CD4-positive, CD25-positive, alpha-beta regulatory T cell (primary cell): Measurements from ENCODE around the gene NUDT6. TPM values are rescaled to one million over a fixed set of nuclear protein-coding genes. Genes with fewer than 3 reads are reported as not detected.
"Not testable (repeated sequence)": the region's sequence is repeated elsewhere in the genome, so short reads cannot be mapped to it uniquely, and the experiment has no call there.

ENCODE experiments used
- ATAC-seq, 2 donors: fragments of 150-1000 bp; cut with Tn5 transposase; one replicate each; pipeline ENCODE4 v1.10.0; 2021; ENCODE audit warnings: low read depth in 2 of 2, moderate number of reproducible peaks in 2 of 2, moderate library complexity in 1 of 2
- DNase-seq, 3 donors: peaks; one replicate each; pipeline versions ENCODE4 v3.0.0 to v3.0.0-alpha.2; 2012 to 2022; ENCODE audit warnings: mixed read lengths in 1 of 3
- H3K27ac ChIP-seq: one replicate; pipeline ENCODE4 v1.7.0; 2013; ENCODE audit warnings: mild to moderate bottlenecking, low read length; ENCODE audit not compliant: insufficient read depth, poor library complexity, severe bottlenecking
- H3K27me3 ChIP-seq: one replicate; pipeline ENCODE4 v1.7.0; 2013; ENCODE audit warnings: low read length; ENCODE audit not compliant: control insufficient read depth, insufficient read depth
- H3K36me3 ChIP-seq: one replicate; pipeline ENCODE4 v1.7.0; 2013; ENCODE audit warnings: mild to moderate bottlenecking, low read length, moderate library complexity; ENCODE audit not compliant: control insufficient read depth, insufficient read depth
- H3K4me1 ChIP-seq: 2 replicates; pipeline ENCODE4 v1.7.0; 2013; ENCODE audit warnings: mild to moderate bottlenecking, low read length; ENCODE audit not compliant: insufficient read depth, control insufficient read depth, poor library complexity, severe bottlenecking
- H3K4me3 ChIP-seq: one replicate; pipeline ENCODE4 v1.7.0; 2013; ENCODE audit warnings: low read depth, mild to moderate bottlenecking, low read length, moderate library complexity
- H3K9me3 ChIP-seq, 2 experiments: 1 replicate in 1 of 2; 2 replicates in 1 of 2; pipeline ENCODE4 v1.7.0; 2013; ENCODE audit warnings: low read length in 2 of 2, mild to moderate bottlenecking in 1 of 2, moderate library complexity in 1 of 2; ENCODE audit not compliant: control insufficient read depth in 2 of 2
- H3K27ac Mint-ChIP-seq, 3 donors: one replicate each; pipeline ENCODE4 v1.8.0; 2020 to 2022; ENCODE audit warnings: mild to moderate bottlenecking in 3 of 3, mixed read lengths in 3 of 3, moderate library complexity in 2 of 3
- H3K27me3 Mint-ChIP-seq: one replicate; pipeline ENCODE4 v1.8.0; 2022; ENCODE audit warnings: mild to moderate bottlenecking, mixed read lengths
- H3K36me3 Mint-ChIP-seq: one replicate; pipeline ENCODE4 v1.8.0; 2020; ENCODE audit warnings: mixed read lengths
- H3K4me1 Mint-ChIP-seq, 4 donors: one replicate each; pipeline ENCODE4 v1.8.0; 2020 to 2022; ENCODE audit warnings: mixed read lengths in 4 of 4, mild to moderate bottlenecking in 1 of 4
- H3K4me3 Mint-ChIP-seq, 4 donors: one replicate each; pipeline ENCODE4 v1.8.0; 2020 to 2022; ENCODE audit warnings: mild to moderate bottlenecking in 4 of 4, mixed read lengths in 4 of 4, moderate library complexity in 3 of 4
- H3K9me3 Mint-ChIP-seq, 7 donors: one replicate each; pipeline ENCODE4 v1.8.0; 2020 to 2022; ENCODE audit warnings: mixed read lengths in 7 of 7, mild to moderate bottlenecking in 3 of 7, moderate library complexity in 2 of 7
- polyA plus RNA-seq, 4 donors: library from polyadenylated mRNA; unstranded; fragments of 300-500 nt; fragmentation: Illumina TruSeq; gene quantifications; one replicate each; pipeline ENCODE4 v1.2.3, GENCODE V29; 2021
- total RNA-seq: library from RNA; stranded (reverse); gene quantifications from one replicate; pipeline ENCODE4 v1.2.3, GENCODE V29; 2022

The NUDT6 gene
- total and polyA plus RNA-seq, 5 donors from 2014 or later = 1.8 to 4.8 (median 3.1) TPM

DNA sequence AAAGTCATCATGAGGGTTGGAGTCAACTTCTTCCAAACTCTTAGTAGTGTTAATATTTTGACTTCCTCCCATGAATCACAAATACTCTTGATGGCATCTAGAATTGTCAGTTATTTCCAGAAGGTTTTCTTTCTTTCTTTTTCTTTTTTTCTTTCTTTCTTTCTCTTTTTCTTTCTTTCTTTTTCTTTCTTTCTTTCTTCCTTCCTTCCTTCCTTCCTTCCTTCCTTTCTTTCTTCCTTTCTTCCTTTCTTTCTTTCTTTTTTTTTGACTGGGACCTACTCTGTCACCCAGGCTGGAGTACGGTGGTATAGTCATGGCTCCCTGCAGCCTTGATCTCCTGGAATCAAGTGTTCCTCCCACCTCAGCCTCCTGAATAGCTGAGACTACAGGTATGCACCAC is 78.0 kb downstream of the NUDT6 start:
- H3K4me3 ChIP-seq, H3K4me1 ChIP-seq, H3K27ac ChIP-seq, H3K36me3 ChIP-seq, H3K9me3 ChIP-seq, H3K36me3 Mint-ChIP-seq, ATAC-seq, H3K4me3 Mint-ChIP-seq, DNase-seq, H3K27me3 Mint-ChIP-seq, H3K4me1 Mint-ChIP-seq, H3K27ac Mint-ChIP-seq, H3K27me3 ChIP-seq, H3K9me3 Mint-ChIP-seq: not testable (repeated sequence)

DNA sequence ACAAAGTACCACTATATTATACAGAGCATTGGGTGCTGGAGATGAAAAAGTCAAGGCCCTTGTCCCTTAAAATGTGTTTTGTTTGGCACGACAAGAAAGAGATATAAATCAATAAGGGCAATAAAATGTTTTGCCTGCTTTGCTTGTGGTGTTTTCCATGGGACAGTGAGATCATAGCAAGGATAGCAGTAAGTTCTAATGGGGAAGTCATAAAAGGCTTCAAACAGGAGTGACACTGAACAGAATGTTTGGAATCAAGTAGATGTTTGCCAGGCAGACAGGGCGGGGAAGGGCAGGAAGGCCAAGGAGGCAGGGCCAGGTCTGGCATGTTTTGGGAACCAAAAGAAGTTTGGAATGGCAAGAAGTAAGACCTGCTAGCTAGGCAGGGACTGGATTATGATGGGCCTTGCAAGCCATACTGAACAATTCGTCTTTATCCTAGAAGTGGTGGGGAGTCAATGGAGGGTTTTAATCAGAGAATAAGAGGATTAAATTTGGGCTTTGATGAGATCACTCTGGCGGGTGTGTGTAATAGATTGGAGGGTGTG is 79.3 kb downstream of the NUDT6 start:
- Histone ChIP-seq H3K9me3 (no peaks in the 10 kb centered on the region), H3K4me1 (no peaks in the 10 kb centered on the region), H3K27ac (no peak overlapping the region), H3K27me3 (peaks cover 9% of the 10 kb centered on the region), H3K36me3 (no peaks in the 10 kb centered on the region), H3K4me3 (no peak overlapping the region)
- Mint-ChIP-seq H3K4me1 (no peaks in the 10 kb centered on the region), H3K27me3 (peaks cover 11% of the 10 kb centered on the region), H3K9me3 (no peaks in the 10 kb centered on the region), H3K36me3 (no peaks in the 10 kb centered on the region), H3K4me3 (no peak overlapping the region), H3K27ac (peak overlapping the region in 1 of 3 donors; percentile 6)
- no peak for ATAC-seq
- no peak for DNase-seq

Other genes with a start within 250 kb of the NUDT6 start
- 1.4 TPM for gene BBS12, start 189.9 kb downstream of the NUDT6 start, total RNA-seq
- gene BBS12, start 189.9 kb downstream of the NUDT6 start, polyA plus RNA-seq = 1 to 10 TPM; 1.2 to 2.8 (median 1.9) TPM
- not detected for gene FGF2, start 95.8 kb downstream of the NUDT6 start, total RNA-seq
- not detected for gene FGF2, start 95.8 kb downstream of the NUDT6 start, polyA plus RNA-seq